GM19023 (cell line): ENCODE measurements around the gene TES.
A peak's percentile ranks its signal among the peaks of the same experiment; 100 is the strongest.
"Not testable (repeated sequence)": the region's sequence is repeated elsewhere in the genome, so short reads cannot be mapped to it uniquely, and the experiment has no call there.

Source experiments
- ATAC-seq: cut with Tn5 transposase; IDR thresholded peaks from one replicate; pipeline ENCODE4 v1.9.1; 2021; ENCODE audit warnings: mild to moderate bottlenecking, moderate library complexity; ENCODE audit not compliant: unreplicated experiment

The TES gene

GRCh38 chr7:116241291-116241690, 31.0 kb downstream of the TES start:
- no peak for ATAC-seq

GRCh38 chr7:116242178-116242577, 31.8 kb downstream of the TES start:
- no peak for ATAC-seq

- no peak for ATAC-seq
These were observed 32.4 kb downstream of the TES start for GRCh38 chr7:116242759-116243158.

GRCh38 chr7:116244803-116245202, 34.5 kb downstream of the TES start:
- ATAC-seq = not testable (repeated sequence)

- ATAC-seq = no peak
These were observed 36.0 kb downstream of the TES start for GRCh38 chr7:116246357-116246756.

GRCh38 chr7:116249969-116250553, 39.7 kb downstream of the TES start:
- peak; percentile 66 for ATAC-seq

- ATAC-seq = no peak
These were observed 41.3 kb downstream of the TES start for GRCh38 chr7:116251675-116252074.

GRCh38 chr7:116252249-116252648, 41.9 kb downstream of the TES start:
- no peak for ATAC-seq

- no peak for ATAC-seq
These were observed 46.8 kb downstream of the TES start for GRCh38 chr7:116257156-116257555.

GRCh38 chr7:116258734-116259133, 48.4 kb downstream of the TES start:
- ATAC-seq = peak; percentile 50

GRCh38 chr7:116259156-116259870, 49.0 kb downstream of the TES start:
- no peak for ATAC-seq

GRCh38 chr7:116259871-116260440, 49.6 kb downstream of the TES start:
- ATAC-seq = no peak

GRCh38 chr7:116261904-116262303, 51.6 kb downstream of the TES start:
- no peak for ATAC-seq

GRCh38 chr7:116265881-116266280, 55.5 kb downstream of the TES start:
- no peak for ATAC-seq

- no peak for ATAC-seq
These were observed 59.1 kb downstream of the TES start for GRCh38 chr7:116269466-116269865.

- ATAC-seq = no peak
These were observed 61.0 kb downstream of the TES start for GRCh38 chr7:116271161-116271913.

GRCh38 chr7:116271963-116272886, 61.9 kb downstream of the TES start:
- ATAC-seq = no peak

GRCh38 chr7:116273283-116273917, 63.1 kb downstream of the TES start:
- ATAC-seq = no peak

- ATAC-seq = no peak
These were observed 63.6 kb downstream of the TES start for GRCh38 chr7:116273918-116274301.

GRCh38 chr7:116277070-116277469, 66.7 kb downstream of the TES start:
- ATAC-seq = no peak
